A673 (cell line): ENCODE results near the gene CNTN6.

Experiments used
- CTCF ChIP-seq: fragments of 300-800, 200-600 bp; sonication (generic); conservative IDR thresholded peaks from 2 replicates; pipeline ENCODE4 v1.5.1; 2017; ENCODE audit warnings: low read depth, mild to moderate bottlenecking, antibody characterized with exemption, low read length, moderate library complexity, mixed read lengths
- EZH2 ChIP-seq: fragments of 200-600 bp; sonication (generic); IDR thresholded peaks from 2 replicates; pipeline ENCODE4 v1.6.1; 2017; ENCODE audit warnings: borderline replicate concordance, low read depth, mild to moderate bottlenecking, mixed read lengths, antibody characterized with exemption, low read length; ENCODE audit not compliant: poor library complexity, severe bottlenecking

- TF ChIP-seq CTCF: no peak
- no peak for TF ChIP-seq EZH2
Measured at GRCh38 chr3:1138036-1138435, 45.2 kb downstream of the CNTN6 start.
